GM12878 (cell line): Measurements from ENCODE around the gene PDCL3. TPM values are rescaled to one million over a fixed set of nuclear protein-coding genes. Genes with fewer than 3 reads are reported as not detected.

Experiments
- ATAC-seq: fragments of 200-7000 bp; cut with Tn5 transposase; 3 replicates; pipeline ENCODE4 v1.9.1; 2020; ENCODE audit warnings: mild to moderate bottlenecking, moderate library complexity
- Bru-seq: library from RNA; stranded (reverse); fragments of 400-500 nt; gene quantifications from one replicate; lab custom pipeline; 2021; lab: Mats Ljungman, UMichigan
- BruChase-seq, 2 experiments: library from RNA; stranded (reverse); fragments of 400-500 nt; gene quantifications; one replicate each; lab custom pipeline; 2021; lab: Mats Ljungman, UMichigan
- BruUV-seq: library from RNA; stranded (reverse); fragments of 400-500 nt; replicated peaks from 2 replicates; lab custom pipeline; 2021; lab: Mats Ljungman, UMichigan
- CTCF ChIA-PET: fragments of 300-600 bp; sonication (Branson Sonifier 250); formaldehyde crosslinking; extraction: SDS; loops from one replicate; lab custom pipeline; 2021; ENCODE audit warnings: inconsistent platforms; lab: Yijun Ruan, JAX
- POLR2A ChIA-PET: fragments of 350-600 bp; formaldehyde crosslinking; extraction: SDS; loops from one replicate; lab custom pipeline; 2021; ENCODE audit warnings: inconsistent platforms; lab: Charles Lee
- RAD21 ChIA-PET: fragments of 300-600 bp; sonication (Branson Sonifier 250); formaldehyde crosslinking; loops from one replicate; lab custom pipeline; 2023; ENCODE audit warnings: antibody characterized with exemption; ENCODE audit not compliant: unreplicated experiment; lab: Charles Lee
- SMC1A ChIA-PET: fragments of 300-600 bp; sonication (Branson Sonifier 250); formaldehyde crosslinking; loops from one replicate; lab custom pipeline; 2023; ENCODE audit not compliant: unreplicated experiment, uncharacterized antibody; lab: Charles Lee
- DNase-seq: peaks from one replicate; pipeline ENCODE4 v3.0.0-alpha.2; 2011; ENCODE audit warnings: low read depth, low spot score
- FAIRE-seq: peaks from 3 replicates; lab custom pipeline; 2011; peaks lifted over from hg19 to GRCh38; lab: Jason Lieb, UNC
- H2AFZ ChIP-seq: 2 replicates; pipeline ENCODE4 v1.6.0; 2011; ENCODE audit warnings: low read depth, low read length, control low read depth; ENCODE audit not compliant: control insufficient read depth
- H3K27ac ChIP-seq: 2 replicates; pipeline ENCODE4 v1.5.1; 2011; ENCODE audit warnings: control low read depth; ENCODE audit not compliant: control insufficient read depth, insufficient read depth
- H3K27me3 ChIP-seq, 2 experiments: replicated peaks in 1 of 2; 2 replicates each; pipeline versions ENCODE4 v1.6.0 to v1.6.1; 2011; ENCODE audit warnings: low read length in 1 of 2; ENCODE audit not compliant: control insufficient read depth in 2 of 2, insufficient read depth in 2 of 2
- H3K36me3 ChIP-seq, 2 experiments: 2 replicates each; pipeline ENCODE4 v1.5.1; 2011; ENCODE audit warnings: low read length in 1 of 2; ENCODE audit not compliant: control insufficient read depth in 2 of 2, insufficient read depth in 2 of 2
- H3K4me1 ChIP-seq: 2 replicates; pipeline ENCODE4 v1.6.1; 2011; ENCODE audit warnings: mild to moderate bottlenecking, low read length, moderate library complexity, mixed read lengths; ENCODE audit not compliant: control insufficient read depth, insufficient read depth
- H3K4me2 ChIP-seq: 2 replicates; pipeline ENCODE4 v1.6.0; 2011; ENCODE audit warnings: control low read depth; ENCODE audit not compliant: control insufficient read depth, insufficient read depth
- H3K4me3 ChIP-seq: fragments of 200-600 bp; sonication (generic); 2 replicates; pipeline ENCODE4 v1.5.1; 2016
- H3K79me2 ChIP-seq: 2 replicates; pipeline ENCODE4 v1.6.0; 2011; ENCODE audit warnings: low read length; ENCODE audit not compliant: control insufficient read depth, insufficient read depth
- H3K9ac ChIP-seq: 2 replicates; pipeline ENCODE4 v1.8.0; 2011; ENCODE audit warnings: low read length, control low read depth, mixed read lengths; ENCODE audit not compliant: control insufficient read depth, insufficient read depth
- H3K9me3 ChIP-seq: replicated peaks from 3 replicates; pipeline ENCODE4 v1.5.1; 2011; ENCODE audit warnings: mild to moderate bottlenecking, low read length; ENCODE audit not compliant: control insufficient read depth, insufficient read depth
- H4K20me1 ChIP-seq: 2 replicates; pipeline ENCODE4 v1.6.0; 2011; ENCODE audit not compliant: control insufficient read depth, insufficient read depth
- CHD2 ChIP-seq: IDR thresholded peaks from 2 replicates; pipeline ENCODE4 v1.6.1; 2011; ENCODE audit warnings: low read depth, low read length, improper control_type of control experiment, borderline replicate concordance
- ELK1 ChIP-seq: IDR thresholded peaks from 2 replicates; pipeline ENCODE4 v1.6.1; 2012; ENCODE audit warnings: low read depth, low read length, improper control_type of control experiment
- ETV6 ChIP-seq, 2 experiments: fragments of 450-650 bp in 1 of 2; IDR thresholded peaks in 1 of 2; conservative IDR thresholded peaks in 1 of 2; 2 replicates each; pipeline ENCODE4 v1.6.1; 2014; ENCODE audit warnings: antibody characterized with exemption in 1 of 2, borderline replicate concordance in 1 of 2, low read depth in 1 of 2, mild to moderate bottlenecking in 1 of 2, moderate library complexity in 1 of 2
- HDAC2 ChIP-seq: fragments of 200-600 bp; sonication (generic); IDR thresholded peaks from 2 replicates; pipeline ENCODE4 v1.6.1; 2017
- IRF5 ChIP-seq: fragments of 450-650 bp; IDR thresholded peaks from 2 replicates; pipeline ENCODE4 v1.6.1; 2017; ENCODE audit warnings: borderline replicate concordance
- NFXL1 ChIP-seq: fragments of 450-650 bp; IDR thresholded peaks from 2 replicates; pipeline ENCODE4 v1.6.1; 2017; ENCODE audit warnings: antibody characterized with exemption, mild to moderate bottlenecking, borderline replicate concordance
- NFYA ChIP-seq: IDR thresholded peaks from 2 replicates; pipeline ENCODE4 v1.6.1; 2011; ENCODE audit warnings: low read depth, mild to moderate bottlenecking, low read length, improper control_type of control experiment, borderline replicate concordance
- RUNX3 ChIP-seq: IDR thresholded peaks from 2 replicates; pipeline ENCODE4 v1.6.1; 2012; ENCODE audit warnings: low read length, inconsistent platforms
- SIX5 ChIP-seq: IDR thresholded peaks from 2 replicates; pipeline ENCODE4 v1.6.1; 2011; ENCODE audit warnings: mild to moderate bottlenecking, low read depth, low read length, moderate library complexity; ENCODE audit not compliant: severe bottlenecking
- SKIL ChIP-seq: fragments of 450-650 bp; IDR thresholded peaks from 2 replicates; pipeline ENCODE4 v1.6.1; 2017; ENCODE audit warnings: mild to moderate bottlenecking, low read depth, inconsistent platforms; ENCODE audit not compliant: poor library complexity, severe bottlenecking
- SP1 ChIP-seq: IDR thresholded peaks from one replicate; pipeline ENCODE4 v1.6.1; 2011; ENCODE audit warnings: low read depth, low read length
- STAT3 ChIP-seq: IDR thresholded peaks from 2 replicates; pipeline ENCODE4 v1.6.1; 2011; ENCODE audit warnings: low read depth, low read length, improper control_type of control experiment
- ZNF622 ChIP-seq: fragments of 450-650 bp; IDR thresholded peaks from 2 replicates; pipeline ENCODE4 v1.6.1; 2017; ENCODE audit warnings: mild to moderate bottlenecking, inconsistent platforms
- WGBS: methylation state at CpG from one replicate; pipeline ENCODE4 v1.1.6; 2016; ENCODE audit warnings: low lambda C conversion rate; ENCODE audit not compliant: insufficient replicate concordance, insufficient coverage; ENCODE audit errors: missing lambda C conversion rate; 5-methylcytosine and 5-hydroxymethylcytosine counted together
- in situ Hi-C: fragments of 300-500 bp; cut with MboI; formaldehyde crosslinking; loops from 9 replicates; pipeline ENCODE4 v1.14.3; 2018; ENCODE audit warnings: mixed read lengths
- intact Hi-C: fragments of 100-400 bp; cut with micrococcal nuclease; formaldehyde crosslinking; loops from one replicate; pipeline ENCODE4 v1.14.2; 2022; ENCODE audit not compliant: unreplicated experiment
- long read RNA-seq, 2 experiments: library from polyadenylated mRNA; unstranded; transcript quantifications; one replicate each; pipeline ENCODE4 v2.0.0, GENCODE V29; 2019 to 2020
- polyA minus RNA-seq, 3 experiments: library from RNA; depleted of rRNA, polyadenylated mRNA; stranded (reverse); fragments of >200 nt; gene quantifications; 2 replicates each; pipeline ENCODE4 v1.2.3, GENCODE V29; 2011
- polyA plus RNA-seq, 11 experiments: library from polyadenylated mRNA; depleted of rRNA in 4 of 11; unstranded in 6 of 11; stranded (reverse) in 5 of 11; fragments of >200 nt; fragmentation: Nextera tagmentation in 4 of 11; fragmentation: Illumina TruSeq in 1 of 11; extraction: Ambion mirVana in 4 of 11; extraction: Trizol in 1 of 11; gene quantifications; 1 replicate in 1 of 11; 2 replicates in 10 of 11; pipeline versions ENCODE4 v1.2.1 to v1.2.3, GENCODE V29; 2011 to 2016; ENCODE audit warnings: inconsistent platforms in 2 of 11, missing spikeins in 2 of 11, low read depth in 1 of 11
- total RNA-seq, 4 experiments: library from RNA; depleted of rRNA in 3 of 4; stranded (reverse); fragments of >200 nt in 3 of 4; fragmentation: Illumina TruSeq in 1 of 4; extraction: Trizol in 1 of 4; gene quantifications; 2 replicates each; pipeline versions ENCODE4 v1.2.1 to v1.2.3, GENCODE V29; 2013 to 2021

The PDCL3 gene
- 2.8 and 6.7 TPM in 2 replicates for total RNA-seq (2013; cell fraction: nucleolus; rRNA removed)
- total RNA-seq (2014; rRNA removed): 22.9 and 23.8 TPM in 2 replicates
- total RNA-seq (2014; rRNA removed; fragmentation: Illumina TruSeq; extraction: Trizol): 35.3 and 35.5 TPM in 2 replicates
- total RNA-seq (2021): 28.6 and 31.3 TPM in 2 replicates
- polyA plus RNA-seq (2011; ENCODE audit: low read depth): 27.9 TPM
- polyA plus RNA-seq (2011; rRNA removed): 31.9 and 38.3 TPM in 2 replicates
- 18.2 and 23.2 TPM in 2 replicates for polyA plus RNA-seq (2011; cell fraction: cytosol; rRNA removed)
- 7.4 and 10.0 TPM in 2 replicates for polyA plus RNA-seq (2011; cell fraction: nucleus; rRNA removed)
- 21.7 and 25.6 TPM in 2 replicates for polyA plus RNA-seq (2012)
- 59.7 and 74.3 TPM in 2 replicates for polyA plus RNA-seq (2014; fragmentation: Illumina TruSeq; extraction: Trizol)
- polyA plus RNA-seq (2014; fragmentation: Nextera tagmentation; extraction: Ambion mirVana): 100 to 1,000 TPM; 109 to 111 TPM
- polyA plus RNA-seq (2014; rRNA removed): 39.1 and 42.6 TPM in 2 replicates
- polyA plus RNA-seq (2016; fragmentation: Nextera tagmentation; extraction: Ambion mirVana): 10 to 100 TPM; 75.6 to 81.7 TPM
- 11.8 and 13.0 TPM in 2 replicates for polyA minus RNA-seq (2011; rRNA and poly(A)+ RNA removed)
- 6.4 and 8.2 TPM in 2 replicates for polyA minus RNA-seq (2011; cell fraction: cytosol; rRNA and poly(A)+ RNA removed)
- 2.9 and 9.7 TPM in 2 replicates for polyA minus RNA-seq (2011; cell fraction: nucleus; rRNA and poly(A)+ RNA removed)
- percentile 64 among the genes with signal in this experiment for Bru-seq, nascent RNA
- percentile 71 among the genes with signal in this experiment for BruChase-seq, experiment 1, labeled RNA remaining after a 6-hour chase
- percentile 66 among the genes with signal in this experiment for BruChase-seq, experiment 2, labeled RNA remaining after a 2-hour chase
- long read RNA-seq, experiment 1, transcript PDCL3-201 (6 exons, 1,337 nt): major isoform, 63 of 66 reads
- long read RNA-seq, experiment 1, partial matches to known transcripts: 3 of 66 reads
- long read RNA-seq, experiment 1, other reads (novel, unspliced or antisense): 0 of 66 reads
- long read RNA-seq, experiment 2, transcript PDCL3-201 (6 exons, 1,337 nt): major isoform, 274 of 293 reads
- long read RNA-seq, experiment 2, partial matches to known transcripts: 6 of 293 reads
- long read RNA-seq, experiment 2, other reads (novel, unspliced or antisense): 13 of 293 reads

GRCh38 chr2:100562613-100563406 is at the start of gene PDCL3:
Gene PDCL3 (plus strand): TSS chr2:100562993. CDS start chr2:100563068, 75 bp downstream.
- H3K9me3 ChIP-seq: no peaks in the 10 kb centered on the region
- H2AFZ ChIP-seq: peak within 1 kb of the TSS; percentile 96
- SMC1A ChIA-PET: interaction anchor here (0.7 to 1.2 kb wide), 5 partner anchors 18 to 450 kb away, joined by 3 to 8 read pairs (median 4); no protein-coding TSS in a partner anchor
- intact Hi-C loops (loop anchor here (2.0 to 5.0 kb wide), 4 partner anchors 18 to 301 kb away; partner anchors contain the start of gene CHST10), in situ Hi-C loops (no loop called here)
- no peaks in the 10 kb centered on the region for H4K20me1 ChIP-seq
- peak within 1 kb of the TSS; percentile 99 for H3K9ac ChIP-seq
- FAIRE-seq (peak; percentile 99), ATAC-seq (peak; percentile 97), DNase-seq (peak; percentile 98)
- peaks cover 12% of the 10 kb centered on the region for H3K79me2 ChIP-seq
- POLR2A ChIA-PET: interaction anchor here (0.5 to 2.1 kb wide), 5 partner anchors 13 to 740 kb away, joined by 3 to 11 read pairs (median 4); partner anchors contain the start of gene RPL31
- CTCF ChIA-PET: interaction anchor here (1.1 to 1.4 kb wide), 3 partner anchors 18 to 299 kb away, joined by 3 to 5 read pairs (median 3); no protein-coding TSS in a partner anchor
- RAD21 ChIA-PET: interaction anchor here (0.7 to 1.7 kb wide), 8 partner anchors 18 to 440 kb away, joined by 3 to 6 read pairs (median 3); partner anchors contain the start of gene RPL31
- BruUV-seq: TSS peak; percentile 87
- peaks cover 4% of the 10 kb centered on the region for H3K4me1 ChIP-seq
- H3K27me3 ChIP-seq: no peaks in the 10 kb centered on the region
- peaks cover 0 to 7% of the 10 kb centered on the region in 2 experiments; a peak in 1 of 4 replicates for H3K36me3 ChIP-seq
- peak within 1 kb of the TSS; percentile 92 for H3K4me2 ChIP-seq
- H3K4me3 ChIP-seq: peak within 1 kb of the TSS; percentile 88
- H3K27ac ChIP-seq: peak within 1 kb of the TSS; percentile 92
- under 1% methylated on average over 36 of the region's 62 CpGs for WGBS
- no peak for TF ChIP-seq IRF5
- TF ChIP-seq ZNF622: no peak
- TF ChIP-seq HDAC2: no peak
- peak; percentile 55; the same call in 1 of the 2 replicates for TF ChIP-seq ELK1
- TF ChIP-seq SIX5: peak; percentile 50
- peak; percentile 32 for TF ChIP-seq RUNX3
- peak; percentile 11 for TF ChIP-seq SP1
- TF ChIP-seq CHD2: peak; percentile 93
- TF ChIP-seq SKIL: no peak
- TF ChIP-seq NFYA: no peak
- TF ChIP-seq NFXL1: no peak
- TF ChIP-seq STAT3: no peak
- no peak for TF ChIP-seq ETV6 (conservative IDR thresholded peaks at IDR 0.05 in 1 of 2, IDR thresholded peaks at IDR 0.05 in 1 of 2; ENCODE audit: borderline replicate concordance in 1 of 2, low read depth in 1 of 2)
